ENCODE measurements around the gene DENND4B.

- TF ChIP-seq CTCF (conservative IDR thresholded peaks at IDR 0.05; ENCODE audit: low read depth, low read length): peak; percentile 61
- TF ChIP-seq EZH2 (IDR thresholded peaks at IDR 0.05; ENCODE audit: borderline replicate concordance, low read depth, low read length, poor library complexity, severe bottlenecking): no peak
Observed at GRCh38 chr1:153967107-153967999, 20.8 kb upstream of the DENND4B start, which contains the start of gene CREB3L4.

Measured in A673 (cell line).